HUDEP-2 (cell line): ENCODE data around the gene CFAP46.
"Not testable (repeated sequence)": the region's sequence is repeated elsewhere in the genome, so short reads cannot be mapped to it uniquely, and the experiment has no call there.

Experiments used
- DNase-seq, 76 experiments: peaks; one replicate each; lab custom pipeline; 2025; ENCODE audit not compliant: unreplicated experiment in 76 of 76; lab: John Stamatoyannopoulos, UW

CFAP46 gene

DNA sequence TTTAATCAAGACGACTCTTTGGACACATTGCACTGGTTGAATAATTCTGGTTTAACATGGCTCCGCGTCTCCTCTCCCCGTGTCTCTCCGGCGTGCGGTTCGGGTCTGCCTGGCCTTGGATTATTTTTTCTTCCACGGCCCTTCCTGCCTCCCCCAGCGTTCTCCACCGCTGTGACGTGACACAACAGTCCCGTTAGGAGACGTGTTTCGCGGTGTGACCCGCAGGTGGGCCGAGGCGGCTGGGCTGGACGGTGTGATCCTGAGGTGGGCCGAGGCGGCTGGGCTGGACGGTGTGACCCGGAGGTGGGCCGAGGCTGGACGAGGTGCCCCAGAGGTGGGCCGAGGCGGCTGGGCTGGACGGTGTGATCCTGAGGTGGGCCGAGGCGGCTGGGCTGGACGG, 144.4 kb downstream of the CFAP46 start:
- DNase-seq = not testable (repeated sequence)

DNA sequence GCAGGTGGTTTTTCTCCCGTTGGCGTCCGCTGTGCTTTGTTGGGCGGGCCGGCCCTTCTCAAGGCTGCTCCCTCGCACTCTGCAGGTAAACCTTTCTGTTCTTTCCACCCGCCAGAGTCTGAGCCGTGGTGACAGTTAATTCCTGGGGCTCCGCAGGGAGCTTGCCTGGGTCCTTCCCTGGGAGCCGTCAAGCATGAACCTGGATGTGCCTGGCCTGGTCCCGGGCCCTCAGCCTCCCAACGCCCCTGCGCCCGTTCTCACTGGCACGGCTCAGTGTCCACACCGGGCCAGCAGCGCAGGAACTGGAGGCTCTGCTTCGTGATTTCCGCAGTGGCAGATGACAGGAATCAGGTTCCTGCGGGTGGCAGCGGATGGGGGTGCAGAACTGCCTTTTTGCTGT, 145.5 kb downstream of the CFAP46 start:
- no peak for DNase-seq

DNA sequence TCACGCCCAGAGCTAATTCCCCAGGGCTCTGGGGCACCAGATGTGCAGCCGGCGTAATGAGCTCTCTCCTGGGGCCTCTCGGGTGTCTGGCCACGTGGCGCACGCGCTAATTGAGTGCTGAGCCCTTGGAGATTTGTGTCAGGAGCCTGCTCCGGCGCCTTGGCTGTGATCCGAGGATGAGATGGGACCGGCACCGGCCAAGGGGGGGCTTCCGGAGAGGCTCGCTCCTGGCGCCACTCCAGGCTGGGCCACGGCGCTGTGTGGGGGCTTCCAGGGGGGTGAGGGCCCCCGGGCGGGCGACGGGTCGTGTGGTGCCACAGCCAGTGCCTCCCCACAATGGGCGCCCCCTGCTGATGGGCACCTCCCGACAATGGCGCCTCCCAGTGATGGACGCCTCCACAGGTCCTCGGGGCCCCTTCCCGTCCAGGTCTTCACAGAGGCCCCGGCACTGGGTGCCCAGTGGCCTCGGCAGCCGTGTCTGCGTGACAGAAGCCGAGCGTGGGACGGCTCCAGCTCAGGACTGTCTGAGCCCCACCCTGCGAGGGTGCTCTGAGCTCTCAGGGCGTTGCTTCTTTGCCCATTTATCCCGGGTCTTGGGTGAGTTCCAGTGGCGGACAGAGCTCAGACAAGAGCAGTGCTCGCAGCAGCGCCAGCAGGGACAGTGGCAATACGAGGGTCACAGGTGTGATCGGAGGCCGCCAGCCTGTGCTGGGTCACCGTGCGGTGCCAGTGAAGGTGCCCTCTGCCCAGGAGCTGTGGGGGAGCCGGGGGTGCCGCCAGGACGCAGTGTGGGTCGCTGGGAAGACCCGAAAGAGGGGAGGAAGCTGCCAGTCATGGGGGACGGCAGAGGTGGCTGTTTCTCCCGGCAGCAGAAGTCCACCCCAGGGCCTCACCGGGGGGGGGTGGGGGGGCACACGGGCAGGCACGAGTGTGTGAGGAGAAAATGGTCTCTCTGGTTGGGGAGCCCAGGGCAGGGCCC, 148.2 kb downstream of the CFAP46 start:
- no peak for DNase-seq

DNA sequence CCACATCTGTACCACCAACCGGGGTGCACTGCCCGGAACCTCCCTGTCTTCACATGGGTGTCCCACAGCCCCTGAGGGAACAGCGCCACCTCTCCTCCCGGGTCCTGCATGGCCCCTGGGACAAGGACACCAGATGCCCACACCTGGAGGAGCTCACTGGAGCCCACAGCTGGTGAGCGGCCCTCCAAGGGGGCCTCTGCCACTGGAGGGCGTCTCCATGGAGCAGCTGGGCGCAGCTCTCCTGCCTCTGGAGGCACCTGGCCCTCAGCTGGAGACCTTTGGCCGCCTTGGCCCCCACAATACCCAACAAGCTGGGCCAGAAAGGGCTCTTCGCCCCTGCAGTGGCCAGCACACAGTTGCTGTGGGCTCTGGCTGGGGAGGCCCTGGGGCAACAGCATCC, 149.2 kb downstream of the CFAP46 start:
- no peak for DNase-seq

DNA sequence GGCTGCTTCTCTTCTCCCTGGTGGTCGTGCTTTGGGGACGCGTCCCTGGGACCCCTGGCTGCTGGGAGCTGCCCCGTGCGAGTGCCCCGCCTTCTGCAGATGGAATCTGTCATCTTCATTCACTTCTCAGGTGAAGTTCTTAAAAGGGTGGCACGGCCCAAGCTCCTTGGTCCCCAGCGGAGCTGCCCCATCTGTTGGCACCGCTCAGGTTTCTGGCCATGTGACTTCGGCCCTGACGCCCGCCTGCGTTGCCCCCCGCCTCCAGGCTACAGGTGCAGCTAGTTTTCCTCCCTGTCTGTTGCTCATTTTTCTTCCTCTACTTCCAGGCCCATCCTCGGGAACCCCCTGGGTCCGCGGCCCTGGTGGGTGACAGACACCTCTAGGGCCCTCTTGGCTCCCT, 149.6 kb downstream of the CFAP46 start:
- no peak for DNase-seq

DNA sequence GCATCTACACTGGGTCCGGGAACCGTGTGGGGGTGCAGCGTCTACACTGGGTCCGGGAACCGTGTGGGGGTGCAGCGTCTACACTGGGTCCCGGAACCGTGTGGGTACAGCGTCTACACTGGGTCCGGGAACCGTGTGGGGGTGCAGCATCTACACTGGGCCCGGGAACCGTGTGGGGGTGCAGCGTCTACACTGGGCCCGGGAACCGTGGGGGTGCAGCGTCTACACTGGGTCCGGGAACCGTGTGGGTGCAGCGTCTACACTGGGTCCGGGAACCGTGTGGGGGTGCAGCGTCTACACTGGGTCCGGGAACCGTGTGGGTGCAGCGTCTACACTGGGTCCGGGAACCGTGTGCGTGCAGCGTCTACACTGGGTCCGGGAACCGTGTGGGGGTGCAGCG, 150.3 kb downstream of the CFAP46 start:
- DNase-seq = not testable (repeated sequence)

DNA sequence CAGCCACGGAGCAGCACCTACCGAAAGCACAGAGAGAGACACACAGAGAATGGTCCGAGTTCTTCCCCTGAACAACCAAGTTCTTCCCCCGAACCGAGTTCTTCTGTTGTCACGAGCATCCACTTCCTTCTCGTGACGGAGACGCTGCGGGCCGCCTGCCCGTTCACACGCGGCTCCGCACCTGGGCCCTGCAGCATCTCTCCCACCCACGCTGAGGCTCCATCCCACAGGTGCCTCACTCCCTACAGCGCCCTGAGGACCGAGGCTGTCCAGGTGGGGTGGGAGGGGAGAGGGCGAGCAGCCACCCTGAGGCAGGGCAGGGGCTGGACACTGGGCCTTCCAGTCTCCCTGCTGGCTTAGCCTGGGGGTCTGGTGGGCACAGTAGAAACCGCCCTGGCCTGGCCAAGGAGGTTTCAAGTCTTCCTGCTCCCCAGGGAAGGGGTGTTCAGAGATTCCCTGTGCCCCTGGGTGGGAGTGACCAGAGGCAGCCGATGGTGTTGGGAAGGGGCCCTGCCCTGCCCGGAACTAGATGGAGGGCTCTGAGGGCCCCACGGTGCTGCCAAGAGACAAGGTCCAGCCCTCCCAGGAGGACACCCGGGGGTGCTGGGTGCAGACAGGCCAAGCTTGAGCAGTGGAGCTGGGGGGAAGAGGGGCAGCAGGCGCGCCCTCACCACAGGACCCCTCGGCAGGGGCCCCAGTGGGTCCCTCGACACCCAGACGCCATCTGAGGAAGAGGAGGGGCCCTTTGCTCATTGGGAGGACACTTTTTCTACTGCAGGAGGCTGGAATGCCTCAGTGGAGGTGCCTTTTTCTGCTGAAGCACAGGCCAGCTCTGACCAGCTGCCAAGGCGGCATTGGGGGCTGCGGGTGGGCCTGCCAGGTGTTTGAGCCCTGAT, 151.2 kb downstream of the CFAP46 start:
- DNase-seq = no peak

DNA sequence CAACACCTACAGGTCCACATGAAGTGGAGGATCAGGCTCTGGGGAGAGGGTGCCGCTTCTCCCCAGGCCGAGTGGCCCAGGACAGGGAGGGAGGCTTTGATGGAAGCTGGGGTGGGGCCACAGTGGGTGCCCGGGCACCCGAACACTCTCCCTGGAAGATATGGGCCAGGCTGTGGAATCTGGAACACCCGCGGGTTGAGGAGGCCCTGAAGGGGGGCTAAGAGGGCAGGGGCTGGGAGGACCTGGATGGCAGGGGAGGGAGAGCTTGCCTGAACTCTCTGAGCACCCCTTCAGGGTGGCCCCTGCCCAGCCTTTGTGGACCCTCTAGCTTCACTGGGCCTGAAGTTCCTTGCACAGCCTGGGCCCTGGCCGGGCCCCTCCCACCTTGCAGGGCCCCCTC, 151.9 kb downstream of the CFAP46 start:
- DNase-seq = no peak

DNA sequence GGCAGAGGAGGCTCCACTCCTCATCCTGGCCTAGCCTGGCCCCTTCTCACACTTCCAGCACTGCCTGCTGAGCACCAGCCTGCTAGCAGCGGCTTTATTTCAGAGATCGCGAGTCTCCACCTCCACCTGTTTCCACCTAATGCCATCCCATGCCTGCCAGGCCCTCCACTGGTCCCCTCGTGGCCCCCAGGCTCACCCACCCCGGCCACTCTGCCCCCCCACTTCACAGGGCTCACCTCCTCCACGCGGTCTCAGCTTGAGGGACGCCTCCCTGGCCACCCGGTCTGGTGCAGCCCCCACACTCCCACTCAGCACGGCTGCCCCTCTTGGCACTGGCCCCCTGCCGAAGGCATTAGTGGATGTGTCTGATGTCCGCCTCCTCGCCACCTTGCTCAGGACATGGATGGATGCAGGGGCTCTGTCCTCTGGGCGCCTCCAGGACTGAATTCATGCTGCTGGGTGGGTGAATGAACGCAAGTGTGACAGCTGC, 152.7 kb downstream of the CFAP46 start:
- DNase-seq = no peak

DNA sequence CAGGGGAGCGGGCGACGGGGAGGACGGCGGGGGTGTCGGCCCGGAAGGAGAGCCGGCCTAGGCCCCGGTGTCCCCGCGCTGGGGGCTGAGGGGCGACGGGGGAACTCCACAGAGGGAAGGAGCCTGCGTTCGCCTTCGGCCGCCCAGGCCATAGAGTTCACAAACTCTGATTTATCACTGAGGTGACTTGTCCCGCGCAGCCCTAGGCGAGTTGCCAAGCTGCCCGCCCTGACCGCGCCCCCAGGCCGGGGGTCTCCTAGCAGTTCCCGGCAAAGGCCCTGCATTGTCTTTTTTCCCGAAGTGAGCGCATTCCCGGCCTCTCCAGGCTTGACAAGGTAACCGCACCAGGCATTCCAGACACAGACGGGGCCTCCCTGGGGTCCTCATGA, 153.5 kb downstream of the CFAP46 start:
- no peak for DNase-seq

DNA sequence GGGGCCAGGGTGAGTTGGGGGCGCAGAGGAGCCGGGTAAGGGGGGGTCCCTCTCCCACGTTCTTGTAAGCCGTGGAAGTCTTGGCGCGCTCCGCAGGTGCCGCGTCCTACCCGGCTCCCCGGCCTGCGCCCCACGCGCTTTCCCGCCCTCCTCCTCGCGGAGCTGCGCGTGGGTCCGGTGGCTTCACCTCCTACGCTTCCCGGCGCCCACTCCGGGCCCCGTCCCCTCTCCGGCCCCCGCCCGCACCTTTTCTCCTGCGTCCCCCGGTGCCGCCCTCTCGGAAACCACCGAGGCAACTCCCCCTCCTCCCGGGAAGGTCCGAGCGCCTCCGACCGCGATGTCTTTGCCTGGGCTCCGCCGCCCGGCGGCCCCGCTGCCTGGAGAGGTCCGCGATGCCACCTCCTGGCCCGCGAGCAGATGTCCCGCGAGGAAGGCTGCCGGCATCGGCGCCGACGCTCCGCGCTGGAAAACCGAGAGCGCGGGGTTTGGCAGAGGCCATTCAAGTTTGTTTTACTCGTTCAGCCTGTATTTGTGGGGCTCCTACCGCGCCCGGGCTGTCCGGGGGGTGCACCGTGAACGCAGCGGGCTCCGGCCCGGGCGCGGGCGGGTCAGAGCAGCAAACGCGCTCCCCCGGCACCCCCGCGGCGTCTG, 154.1 kb downstream of the CFAP46 start:
- no peak for DNase-seq

DNA sequence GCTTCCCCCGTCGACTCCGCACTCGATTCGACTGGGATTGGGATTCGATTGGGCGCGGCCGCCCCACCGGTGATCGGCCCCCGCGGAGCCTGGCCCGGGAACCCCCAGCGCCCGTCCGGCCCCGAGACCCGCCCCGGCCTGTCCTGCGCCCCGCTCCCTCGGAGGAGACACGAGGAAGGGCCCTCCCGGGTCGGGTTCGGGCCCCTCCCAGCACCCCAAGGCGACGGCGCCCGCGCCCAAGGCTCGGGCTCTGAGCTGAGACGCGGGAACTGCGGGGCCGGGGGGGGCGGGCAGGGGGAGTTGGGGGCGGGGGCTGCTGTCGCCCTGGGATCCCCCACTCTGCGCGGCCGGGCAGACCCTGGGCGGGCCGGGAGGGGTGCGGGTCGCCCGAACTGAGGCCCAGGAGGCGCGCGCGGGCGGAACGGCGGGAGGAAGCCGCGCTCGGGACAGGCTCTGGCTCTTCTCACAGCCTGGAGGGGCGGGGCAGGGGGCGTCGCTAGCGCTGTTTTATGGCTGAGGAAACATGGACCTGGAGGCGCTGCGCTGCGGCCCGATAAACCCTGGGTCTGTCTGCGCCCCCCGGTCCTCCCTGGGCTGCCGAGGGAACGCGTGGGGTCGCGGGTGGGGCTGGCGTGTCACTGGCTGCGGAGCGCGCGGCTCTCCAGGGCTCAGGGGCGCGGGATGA, 154.7 kb downstream of the CFAP46 start:
- no peak for DNase-seq

DNA sequence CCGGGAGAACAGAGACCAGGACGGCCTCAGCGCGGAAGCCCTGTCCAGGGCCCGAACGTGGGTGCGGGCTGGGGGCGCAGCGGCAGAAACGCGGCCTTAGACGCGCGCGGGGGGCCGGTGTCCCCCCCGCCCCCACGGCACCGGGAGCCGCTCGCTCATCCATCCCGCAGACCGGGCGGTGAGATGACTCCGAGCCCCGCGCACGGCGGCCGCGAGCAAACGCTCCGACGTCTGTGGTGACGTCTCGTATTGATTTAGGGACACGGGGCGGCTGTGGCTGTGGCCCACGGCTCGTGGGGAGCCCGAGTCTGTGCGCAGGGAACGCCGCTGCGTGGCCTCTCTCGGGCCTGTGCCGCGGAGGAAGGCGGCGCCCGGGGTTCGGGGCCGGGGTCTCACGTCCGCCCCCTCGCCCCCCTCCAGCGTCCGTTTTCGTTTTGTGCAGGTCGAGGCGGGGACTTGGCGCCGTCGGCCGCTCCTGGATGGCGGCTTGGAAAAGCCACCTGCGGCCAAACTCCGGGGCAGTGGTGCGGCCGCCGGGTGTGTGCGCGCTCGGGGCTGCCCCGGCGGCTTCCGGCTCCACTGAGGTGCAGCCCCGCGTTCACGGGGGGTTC, 155.4 kb downstream of the CFAP46 start:
- DNase-seq = no peak

DNA sequence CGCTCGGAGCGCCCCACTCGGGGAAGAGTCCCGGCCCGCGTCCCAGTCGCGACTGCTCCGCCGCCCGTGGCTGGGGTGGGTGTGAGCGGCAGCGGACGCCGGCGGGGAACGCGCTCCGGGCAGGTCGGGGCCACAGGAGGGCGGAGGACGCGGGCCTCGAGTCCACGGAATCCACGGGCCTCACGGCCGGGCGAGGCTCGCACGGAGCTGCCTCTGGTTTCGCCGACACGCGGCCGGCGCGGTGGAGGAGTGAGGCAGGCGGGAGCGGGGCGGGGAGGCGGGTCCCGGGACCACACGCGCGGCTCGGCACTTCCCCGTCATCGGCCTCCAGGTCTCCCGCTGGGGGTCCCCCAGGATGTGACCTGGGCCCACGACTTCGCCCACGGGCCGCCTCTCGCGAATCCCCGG, 155.9 kb downstream of the CFAP46 start:
- no peak for DNase-seq

DNA sequence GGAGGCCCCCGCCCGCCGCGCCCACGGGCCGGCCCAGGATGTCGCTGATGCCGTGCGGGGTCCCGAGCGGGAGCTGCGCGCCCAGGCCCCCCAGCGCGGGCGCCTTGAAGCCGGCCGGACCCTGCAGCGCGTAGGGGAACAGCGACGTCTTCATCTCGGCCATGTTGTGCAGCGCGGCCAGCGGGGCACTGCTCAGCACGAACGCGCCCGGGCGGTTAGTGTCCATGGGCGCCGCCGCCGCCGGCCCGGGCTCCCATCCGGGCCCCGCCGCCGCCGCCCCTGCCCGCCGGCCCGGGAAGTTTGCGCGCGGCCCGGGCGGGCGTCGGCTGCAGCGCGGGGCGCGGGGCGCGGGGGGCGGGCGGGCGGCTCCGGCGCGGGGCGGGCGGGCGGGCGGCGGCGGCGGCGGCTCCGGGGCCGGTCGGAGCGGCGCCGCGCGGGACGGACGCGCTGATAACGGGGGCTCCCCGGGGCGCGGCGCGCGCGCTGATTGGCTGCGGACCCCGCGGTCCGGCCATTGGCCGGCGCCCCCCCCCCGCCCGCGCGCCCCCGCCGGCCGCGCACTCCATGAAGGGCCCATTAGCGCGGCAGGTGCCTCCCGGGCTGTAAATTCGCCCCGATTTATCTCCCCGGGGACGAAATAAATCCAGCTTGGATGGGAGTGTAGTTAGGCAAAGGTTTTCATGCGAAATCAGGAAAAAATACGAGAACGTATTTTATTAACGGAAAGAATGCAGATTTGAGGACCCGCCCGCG, 156.5 kb downstream of the CFAP46 start, which contains the start of gene NKX6-2:
TSS of gene NKX6-2 (minus strand) at position 425 of the 753 bp plus-strand sequence. CDS start at position 226, 199 bp downstream.
- no peak for DNase-seq

DNA sequence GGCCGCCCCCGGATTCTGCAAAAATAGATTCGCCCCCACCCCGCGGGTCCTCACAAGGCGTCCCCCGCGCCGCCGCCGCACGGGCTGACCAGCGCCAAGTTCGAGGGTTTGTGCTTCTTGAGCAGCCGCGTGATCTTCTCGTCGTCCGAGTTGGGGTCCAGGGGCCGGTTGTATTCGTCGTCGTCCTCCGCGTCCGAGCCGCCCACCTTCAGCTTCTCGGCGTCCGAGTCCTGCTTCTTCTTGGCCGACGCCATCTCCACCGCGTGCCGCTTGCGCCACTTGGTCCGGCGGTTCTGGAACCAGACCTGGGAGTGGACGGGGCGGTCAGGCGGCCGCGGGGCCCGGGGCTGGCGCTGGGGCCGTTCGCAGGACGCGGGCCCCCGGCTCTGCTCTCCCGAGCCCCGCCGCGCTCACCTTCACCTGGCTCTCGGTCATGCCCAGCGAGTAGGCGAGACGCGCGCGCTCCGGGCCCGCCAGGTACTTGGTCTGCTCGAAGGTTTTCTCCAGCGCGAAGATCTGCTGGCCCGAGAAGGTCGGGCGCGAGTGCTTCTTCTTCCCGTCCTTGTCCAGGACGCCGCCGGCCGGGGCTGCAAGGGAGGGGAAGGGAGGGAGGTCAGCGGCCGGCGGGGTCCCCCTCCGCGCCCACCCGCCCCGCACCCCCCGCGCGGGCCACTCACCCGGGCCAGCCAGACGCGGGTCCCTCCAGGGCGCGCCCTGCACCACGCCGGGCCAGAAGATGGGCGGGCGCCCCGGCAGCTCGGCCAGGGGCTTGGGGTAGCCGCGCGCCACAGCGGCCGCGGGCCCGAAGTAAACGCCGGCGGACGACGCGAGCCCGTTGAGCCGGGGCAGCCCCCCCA, 157.3 kb downstream of the CFAP46 start:
- DNase-seq = no peak

DNA sequence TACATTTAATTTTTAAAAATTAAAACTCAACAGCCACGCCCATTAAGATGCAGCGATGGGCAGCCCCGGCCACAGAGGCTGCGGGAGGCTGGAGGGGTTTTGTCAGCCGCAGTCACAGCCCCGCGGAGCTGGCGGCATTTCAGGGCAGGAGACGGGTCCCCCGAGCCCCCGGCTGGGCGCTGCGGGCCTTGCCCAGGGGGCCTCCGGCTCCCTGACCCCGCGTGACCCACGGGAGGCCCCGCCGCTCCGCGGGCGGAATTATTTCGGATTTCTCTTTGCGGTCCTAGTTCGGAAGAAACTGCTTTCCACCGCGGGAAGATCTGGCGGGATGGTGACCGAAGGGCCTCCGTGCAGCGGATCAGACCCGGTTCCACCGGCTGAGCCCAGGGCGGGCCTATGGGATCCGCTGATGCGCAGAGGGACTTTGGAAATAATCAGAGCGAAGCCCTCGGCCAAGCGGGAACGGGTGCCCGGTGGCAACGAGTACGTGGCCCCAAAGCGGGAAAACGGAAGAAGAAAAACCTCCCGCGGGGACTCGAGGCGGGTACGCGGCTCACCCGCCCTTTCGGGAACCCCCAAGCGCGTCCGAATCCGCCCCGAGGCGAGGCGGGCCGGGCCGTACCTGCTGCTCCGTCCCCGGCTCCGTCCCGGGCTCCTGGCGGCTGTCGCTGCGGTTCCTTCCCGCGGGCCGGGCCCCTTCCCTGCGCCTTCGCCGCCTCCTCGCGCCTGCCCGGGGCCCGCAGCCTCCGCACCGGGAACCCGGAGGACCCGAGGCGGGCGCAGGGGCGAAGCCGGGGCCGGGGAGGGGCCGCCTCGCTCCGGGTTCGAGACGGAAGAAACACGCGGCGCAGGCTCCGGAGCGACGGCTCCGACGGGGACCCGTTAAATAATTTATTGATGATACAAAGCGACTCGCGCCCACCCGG, 158.2 kb downstream of the CFAP46 start:
- DNase-seq = no peak
